H1 (cell line): ENCODE results near the gene ENOX2. TPM values are rescaled to one million over a fixed set of nuclear protein-coding genes. Genes with fewer than 3 reads are reported as not detected.

ENCODE experiments used
- CTCF ChIA-PET: fragments of 300-600 bp; sonication (Branson Sonifier 250); formaldehyde crosslinking; loops from one replicate; lab custom pipeline; 2021; ENCODE audit not compliant: partially characterized antibody; lab: Charles Lee
- POLR2A ChIA-PET: fragments of 300-600 bp; sonication (Branson Sonifier 250); formaldehyde crosslinking; loops from one replicate; lab custom pipeline; 2021; ENCODE audit warnings: inconsistent platforms; ENCODE audit not compliant: partially characterized antibody; lab: Charles Lee
- DNase-seq, 2 experiments: peaks; one replicate each; pipeline versions ENCODE4 v3.0.0 to v3.0.0-alpha.2; 2010 to 2022; ENCODE audit warnings: low spot score in 2 of 2, low read depth in 1 of 2, mixed read lengths in 1 of 2
- FAIRE-seq: peaks from 2 replicates; lab custom pipeline; 2011; peaks lifted over from hg19 to GRCh38; lab: Jason Lieb, UNC
- H2AFZ ChIP-seq: 2 replicates; pipeline ENCODE4 v1.8.1; 2012; ENCODE audit warnings: low read length, inconsistent platforms
- H2AK5ac ChIP-seq: 2 replicates; pipeline ENCODE4 v1.6.1; 2013; ENCODE audit warnings: low read depth, low read length
- H2BK120ac ChIP-seq: replicated peaks from 2 replicates; pipeline ENCODE3; 2013; ENCODE audit warnings: low read depth, low read length, inconsistent platforms
- H2BK12ac ChIP-seq: 2 replicates; pipeline ENCODE4 v1.6.1; 2013; ENCODE audit warnings: low read depth, low read length
- H2BK15ac ChIP-seq: 2 replicates; pipeline ENCODE4 v1.6.1; 2013; ENCODE audit warnings: low read length
- H2BK20ac ChIP-seq: 2 replicates; pipeline ENCODE4 v1.6.1; 2013; ENCODE audit warnings: low read length
- H2BK5ac ChIP-seq: 2 replicates; pipeline ENCODE4 v1.6.1; 2013; ENCODE audit warnings: low read depth, low read length
- H3K14ac ChIP-seq: 2 replicates; pipeline ENCODE4 v1.6.1; 2013; ENCODE audit warnings: inconsistent platforms; ENCODE audit not compliant: insufficient read length
- H3K18ac ChIP-seq: 2 replicates; pipeline ENCODE4 v1.6.1; 2013; ENCODE audit warnings: low read length; ENCODE audit errors: extremely low read depth
- H3K23ac ChIP-seq: 2 replicates; pipeline ENCODE4 v1.6.1; 2013; ENCODE audit warnings: inconsistent platforms; ENCODE audit not compliant: insufficient read length
- H3K23me2 ChIP-seq: 2 replicates; pipeline ENCODE4 v1.6.1; 2013; ENCODE audit warnings: low read depth, low read length
- H3K27ac ChIP-seq: 2 replicates; pipeline ENCODE4 v1.6.1; 2011; ENCODE audit warnings: low read depth, low read length, inconsistent platforms
- H3K27me3 ChIP-seq, 4 experiments: replicated peaks in 1 of 4; 1 replicate in 1 of 4; 2 replicates in 3 of 4; pipeline versions ENCODE4 v1.6.1 to v1.8.1; 2011 to 2013; ENCODE audit warnings: low read length in 3 of 4, mild to moderate bottlenecking in 3 of 4, inconsistent platforms in 2 of 4, mixed read lengths in 2 of 4, moderate library complexity in 1 of 4; ENCODE audit not compliant: control insufficient read depth in 3 of 4, insufficient read depth in 3 of 4; ENCODE audit errors: extremely low read depth in 1 of 4
- H3K36me3 ChIP-seq, 4 experiments: 2 replicates each; pipeline versions ENCODE4 v1.6.1 to v1.8.1; 2011 to 2013; ENCODE audit warnings: mild to moderate bottlenecking in 4 of 4, low read length in 3 of 4, moderate library complexity in 2 of 4, control low read depth in 1 of 4, inconsistent platforms in 1 of 4; ENCODE audit not compliant: insufficient read depth in 4 of 4, control insufficient read depth in 2 of 4
- H3K4ac ChIP-seq: replicated peaks from 2 replicates; pipeline ENCODE3; 2013; ENCODE audit warnings: low read length, low read depth, mixed read lengths, inconsistent platforms; ENCODE audit not compliant: insufficient read length
- H3K4me1 ChIP-seq, 4 experiments: replicated peaks in 1 of 4; 1 replicate in 1 of 4; 2 replicates in 3 of 4; pipeline versions ENCODE4 v1.6.1 to v1.8.1; 2011 to 2013; ENCODE audit warnings: low read length in 3 of 4, inconsistent platforms in 2 of 4, mixed read lengths in 1 of 4; ENCODE audit not compliant: insufficient read depth in 4 of 4, control insufficient read depth in 3 of 4
- H3K4me2 ChIP-seq, 2 experiments: 2 replicates each; pipeline versions ENCODE4 v1.6.1 to v1.8.1; 2011 to 2013; ENCODE audit warnings: low read depth in 2 of 2, low read length in 2 of 2, control low read depth in 1 of 2, inconsistent platforms in 1 of 2, mild to moderate bottlenecking in 1 of 2; ENCODE audit not compliant: insufficient read depth in 1 of 2
- H3K4me3 ChIP-seq, 4 experiments: fragments of 200-600, 300-600 bp in 1 of 4; sonication (generic), shearing (Covaris generic), sonication (Bioruptor Twin) in 1 of 4; 2 replicates each; pipeline versions ENCODE4 v1.5.1 to v1.8.1; 2011 to 2016; ENCODE audit warnings: low read length in 4 of 4, low read depth in 3 of 4, control low read depth in 2 of 4, inconsistent platforms in 2 of 4, mild to moderate bottlenecking in 2 of 4, mixed read lengths in 1 of 4, moderate library complexity in 1 of 4; ENCODE audit not compliant: insufficient read depth in 2 of 4; ENCODE audit errors: extremely low read depth in 1 of 4
- H3K56ac ChIP-seq: replicated peaks from 2 replicates; pipeline ENCODE3; 2013; ENCODE audit warnings: low read depth, mild to moderate bottlenecking, mixed read lengths, low read length, inconsistent platforms; ENCODE audit not compliant: insufficient read length
- H3K79me1 ChIP-seq: 2 replicates; pipeline ENCODE4 v1.6.1; 2013; ENCODE audit warnings: low read depth, low read length, control low read depth
- H3K79me2 ChIP-seq, 2 experiments: 2 replicates each; pipeline versions ENCODE4 v1.6.1 to v1.8.1; 2012 to 2013; ENCODE audit warnings: low read length in 2 of 2, mild to moderate bottlenecking in 2 of 2, inconsistent platforms in 1 of 2; ENCODE audit not compliant: insufficient read depth in 2 of 2, control insufficient read depth in 1 of 2
- H3K9ac ChIP-seq, 4 experiments: replicated peaks in 1 of 4; 1 replicate in 1 of 4; 2 replicates in 3 of 4; pipeline versions ENCODE4 v1.6.1 to v1.8.1; 2011 to 2013; ENCODE audit warnings: low read depth in 3 of 4, low read length in 3 of 4, control low read depth in 2 of 4, mild to moderate bottlenecking in 2 of 4, moderate library complexity in 2 of 4, inconsistent platforms in 1 of 4; ENCODE audit errors: extremely low read depth in 1 of 4
- H3K9me3 ChIP-seq, 2 experiments: 2 replicates each; pipeline versions ENCODE4 v1.6.1 to v1.8.1; 2012 to 2013; ENCODE audit warnings: mild to moderate bottlenecking in 2 of 2, moderate library complexity in 2 of 2, control low read depth in 1 of 2, inconsistent platforms in 1 of 2, low read depth in 1 of 2, low read length in 1 of 2, mixed read lengths in 1 of 2; ENCODE audit not compliant: insufficient read depth in 2 of 2
- H4K20me1 ChIP-seq, 2 experiments: replicated peaks in 1 of 2; 2 replicates each; pipeline versions ENCODE3 to v1.8.1; 2011 to 2013; ENCODE audit warnings: inconsistent platforms in 2 of 2, low read length in 2 of 2, mild to moderate bottlenecking in 1 of 2; ENCODE audit not compliant: insufficient read depth in 2 of 2, control insufficient read depth in 1 of 2
- H4K5ac ChIP-seq: 2 replicates; pipeline ENCODE4 v1.6.1; 2013; ENCODE audit warnings: low read length, low read depth, mixed read lengths, inconsistent platforms; ENCODE audit not compliant: insufficient read length
- H4K8ac ChIP-seq: 2 replicates; pipeline ENCODE4 v1.8.0; 2013; ENCODE audit warnings: mild to moderate bottlenecking, moderate library complexity, low read length, inconsistent platforms; ENCODE audit not compliant: insufficient read depth; ENCODE audit errors: extremely low read depth
- H4K91ac ChIP-seq: replicated peaks from 2 replicates; pipeline ENCODE3; 2013; ENCODE audit warnings: low read length, mixed read lengths, inconsistent platforms; ENCODE audit not compliant: insufficient read length
- BACH1 ChIP-seq: IDR thresholded peaks from 2 replicates; pipeline ENCODE4 v1.6.1; 2012; ENCODE audit warnings: low read length, improper control_type of control experiment
- CTBP2 ChIP-seq: IDR thresholded peaks from 2 replicates; pipeline ENCODE4 v1.7.0; 2011; ENCODE audit warnings: borderline replicate concordance, mild to moderate bottlenecking, moderate library complexity, mixed read lengths, low read length; ENCODE audit not compliant: insufficient read depth, insufficient read length
- GTF2F1 ChIP-seq: IDR thresholded peaks from 2 replicates; pipeline ENCODE4 v1.6.1; 2012; ENCODE audit warnings: low read depth, low read length, improper control_type of control experiment, borderline replicate concordance
- RBBP5 ChIP-seq: IDR thresholded peaks from 2 replicates; pipeline ENCODE4 v1.7.1; 2012; ENCODE audit warnings: low read depth, mild to moderate bottlenecking, inconsistent platforms, low read length, moderate library complexity, borderline replicate concordance
- TAF1 ChIP-seq: IDR thresholded peaks from 2 replicates; pipeline ENCODE4 v1.6.1; 2011; ENCODE audit warnings: mild to moderate bottlenecking, low read depth, low read length
- YY1 ChIP-seq: IDR thresholded peaks from 2 replicates; pipeline ENCODE4 v1.6.1; 2011; ENCODE audit warnings: low read depth, mild to moderate bottlenecking, low read length
- WGBS, 2 experiments: shearing (Covaris generic) in 1 of 2; methylation state at CpG; one replicate each; pipeline versions ENCODE4 v1.1.6 to v1.1.7; 2013 to 2015; ENCODE audit warnings: low lambda C conversion rate in 2 of 2, mixed read lengths in 2 of 2, inconsistent platforms in 1 of 2, low coverage in 1 of 2, missing lambda C conversion rate in 1 of 2; ENCODE audit not compliant: insufficient replicate concordance in 2 of 2, insufficient coverage in 1 of 2, insufficient read length in 1 of 2; ENCODE audit errors: extremely low coverage in 1 of 2, missing lambda C conversion rate in 1 of 2; 5-methylcytosine and 5-hydroxymethylcytosine counted together
- polyA plus RNA-seq, 7 experiments: library from polyadenylated mRNA; depleted of rRNA in 3 of 7; stranded (reverse) in 5 of 7; unstranded in 2 of 7; fragments of >200 nt in 5 of 7; fragments of 200-250 nt in 2 of 7; gene quantifications; 1 replicate in 5 of 7; 2 replicates in 1 of 7; 4 replicates in 1 of 7; pipeline versions ENCODE4 v1.2.1 to v1.2.3, GENCODE V29; 2011 to 2013; ENCODE audit warnings: missing spikeins in 2 of 7, mixed read lengths in 2 of 7
- total RNA-seq: library from RNA; stranded (reverse); fragmentation: NEBNext Ultra II Directional; extraction: Animal tissue kit (Norgen Biotek cat#: 25700); gene quantifications from 2 replicates; pipeline ENCODE4 v1.2.1, GENCODE V29; 2021

Gene ENOX2
- total and polyA plus RNA-seq, 2 of the 8 experiments (the other 6 are each of a cell fraction or from before 2014, with no cell fraction given): 4.5 to 12.3 TPM

- no peak for FAIRE-seq
- TF ChIP-seq BACH1: no peak
- TF ChIP-seq GTF2F1: no peak
- no peak for TF ChIP-seq RBBP5
- no peak for TF ChIP-seq YY1
- TF ChIP-seq TAF1: no peak
- no peak for TF ChIP-seq CTBP2
Measured at GRCh38 chrX:130846746-130847145, 56.3 kb downstream of the ENOX2 start.

More at GRCh38 chrX:130846746-130847145, 56.3 kb downstream of the ENOX2 start:
- no peak overlapping the region for H3K18ac ChIP-seq
- H3K4me2 ChIP-seq: no peak overlapping the region
- no peak overlapping the region for H3K4me3 ChIP-seq
- H4K20me1 ChIP-seq: no peaks in the 10 kb centered on the region
- POLR2A ChIA-PET: no interaction called here
- H2BK20ac ChIP-seq: no peak overlapping the region
- no peaks in the 10 kb centered on the region for H3K23me2 ChIP-seq
- no peak overlapping the region for H3K56ac ChIP-seq
- no peaks in the 10 kb centered on the region for H3K79me2 ChIP-seq
- H4K91ac ChIP-seq: no peak overlapping the region
- no peak overlapping the region for H3K4ac ChIP-seq
- H3K9me3 ChIP-seq: no peaks in the 10 kb centered on the region
- WGBS, 2 experiments: 92% methylated on average over 2 of the region's 2 CpGs; no CpG with 5 or more reads in 1 of the 2 experiments
- H2BK120ac ChIP-seq: no peak overlapping the region
- no peak overlapping the region for H3K23ac ChIP-seq
- no peaks in the 10 kb centered on the region for H3K79me1 ChIP-seq
- no peaks in the 10 kb centered on the region for H3K27me3 ChIP-seq
- no peak overlapping the region for H3K14ac ChIP-seq
- no peak overlapping the region for H2BK12ac ChIP-seq
- no peak overlapping the region for H2AFZ ChIP-seq
- no peak overlapping the region for H4K5ac ChIP-seq
- no peak overlapping the region for H3K27ac ChIP-seq
- no peak overlapping the region for H2AK5ac ChIP-seq
- H3K9ac ChIP-seq: no peak overlapping the region
- CTCF ChIA-PET: no interaction called here
- no peak for DNase-seq
- H4K8ac ChIP-seq: no peak overlapping the region
- no peaks in the 10 kb centered on the region for H3K4me1 ChIP-seq
- H2BK15ac ChIP-seq: no peak overlapping the region
- no peak overlapping the region for H2BK5ac ChIP-seq
- H3K36me3 ChIP-seq: no peaks in the 10 kb centered on the region
